ENCODE results near the gene ZC3H12C. TPM values are rescaled to one million over a fixed set of nuclear protein-coding genes. Genes with fewer than 3 reads are reported as not detected.
A peak's percentile ranks its signal among the peaks of the same experiment; 100 is the strongest.

The ZC3H12C gene
- total RNA-seq, 2 experiments from 2014 or later: 2.8 to 12.2 TPM

DNA sequence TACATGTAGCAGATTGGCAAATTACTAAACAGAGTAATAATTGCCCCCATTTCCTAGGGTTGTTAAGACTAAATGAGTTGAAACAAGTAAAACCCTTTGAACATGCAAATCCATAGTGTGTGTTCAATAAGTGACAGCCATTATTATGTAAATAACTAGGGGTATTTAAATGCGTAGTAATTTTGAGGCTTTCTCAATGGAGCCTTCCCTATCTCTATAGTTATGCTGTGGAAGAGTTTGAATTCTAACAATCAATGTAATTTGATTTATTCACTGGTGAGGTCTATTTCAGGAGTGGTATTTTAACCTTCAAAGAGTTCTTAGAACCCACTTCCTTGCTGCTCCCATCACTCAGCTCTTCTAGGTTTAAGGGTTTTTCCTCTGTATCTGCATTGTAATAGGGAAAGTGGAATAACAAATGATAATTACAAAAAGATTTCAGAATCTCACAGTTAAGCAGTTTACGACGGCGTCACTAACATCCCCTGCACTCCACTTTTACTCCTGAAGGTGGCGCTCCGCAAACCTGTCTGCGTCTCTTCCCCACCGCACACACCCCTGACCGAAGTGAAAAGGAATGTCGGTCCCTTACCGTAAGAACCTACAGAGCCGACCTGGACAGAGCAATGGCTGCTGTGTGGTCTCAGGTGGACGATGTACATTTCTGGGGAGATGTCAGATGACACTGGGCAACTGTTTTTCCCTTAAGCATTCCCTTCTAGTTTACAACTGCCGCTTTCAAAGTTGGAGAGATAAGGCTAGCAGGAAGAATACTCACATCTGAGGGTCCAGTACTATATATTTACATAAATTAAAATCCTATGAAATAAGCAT is 80.8 kb downstream of the ZC3H12C start:
- H3K27me3 Mint-ChIP-seq: peaks cover 29% of the 10 kb centered on the region
- no peak overlapping the region for H3K4me3 Mint-ChIP-seq
- H3K9me3 Mint-ChIP-seq (ENCODE audit: low read depth): no peaks in the 10 kb centered on the region
- peak; percentile 60 for ATAC-seq
- H3K4me1 Mint-ChIP-seq: peaks cover 7% of the 10 kb centered on the region
- DNase-seq: peak; percentile 70
- no peaks in the 10 kb centered on the region for H3K36me3 Mint-ChIP-seq
- H3K27ac Mint-ChIP-seq: peak overlapping the region; percentile 49
- CTCF ChIA-PET: interaction anchor here (0.7 to 1.7 kb wide), 4 partner anchors 12 to 220 kb away, joined by 3 to 4 read pairs (median 4); no protein-coding TSS in a partner anchor

DNA sequence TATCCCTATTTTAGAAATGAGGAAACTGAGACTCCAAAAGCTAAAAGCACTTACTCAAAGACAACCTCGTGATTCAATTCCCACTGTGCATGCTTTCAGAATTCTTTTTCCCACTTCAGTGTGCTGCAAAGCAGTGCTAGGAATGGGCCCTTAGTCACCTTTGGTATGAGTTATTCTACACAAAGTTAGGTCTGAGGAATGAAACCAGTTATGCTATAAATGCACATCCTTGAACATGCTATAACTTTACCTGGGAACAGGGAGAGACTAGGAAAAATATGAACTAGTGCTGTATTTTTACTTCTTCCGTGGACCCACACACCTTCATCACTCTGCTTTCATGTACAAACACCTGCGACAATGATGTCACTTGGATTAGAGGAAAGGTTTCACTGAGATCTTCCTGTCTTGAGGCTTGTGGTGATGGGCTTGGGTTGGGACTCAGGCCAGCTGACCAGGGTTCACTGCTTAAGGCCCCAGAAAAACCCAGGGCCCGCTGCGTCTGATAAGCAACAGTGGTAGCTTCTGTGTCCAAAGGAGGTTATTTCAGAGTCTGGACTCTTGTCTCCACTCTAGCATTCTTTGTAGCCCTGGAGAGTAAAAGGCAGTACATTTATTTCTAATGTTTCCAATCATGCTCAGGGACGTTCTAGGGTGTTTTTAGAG is 81.6 kb downstream of the ZC3H12C start:
- peaks cover 22% of the 10 kb centered on the region for H3K27me3 Mint-ChIP-seq
- DNase-seq (no peak), ATAC-seq (no peak)
- H3K4me3 Mint-ChIP-seq: no peak overlapping the region
- no peak overlapping the region for H3K27ac Mint-ChIP-seq
- CTCF ChIA-PET: interaction anchor here (0.7 to 1.7 kb wide), 2 partner anchors 14 to 261 kb away, joined by 3 to 4 read pairs; no protein-coding TSS in a partner anchor
- no peaks in the 10 kb centered on the region for H3K9me3 Mint-ChIP-seq (ENCODE audit: low read depth)
- no peaks in the 10 kb centered on the region for H3K36me3 Mint-ChIP-seq
- H3K4me1 Mint-ChIP-seq: peaks cover 7% of the 10 kb centered on the region

DNA sequence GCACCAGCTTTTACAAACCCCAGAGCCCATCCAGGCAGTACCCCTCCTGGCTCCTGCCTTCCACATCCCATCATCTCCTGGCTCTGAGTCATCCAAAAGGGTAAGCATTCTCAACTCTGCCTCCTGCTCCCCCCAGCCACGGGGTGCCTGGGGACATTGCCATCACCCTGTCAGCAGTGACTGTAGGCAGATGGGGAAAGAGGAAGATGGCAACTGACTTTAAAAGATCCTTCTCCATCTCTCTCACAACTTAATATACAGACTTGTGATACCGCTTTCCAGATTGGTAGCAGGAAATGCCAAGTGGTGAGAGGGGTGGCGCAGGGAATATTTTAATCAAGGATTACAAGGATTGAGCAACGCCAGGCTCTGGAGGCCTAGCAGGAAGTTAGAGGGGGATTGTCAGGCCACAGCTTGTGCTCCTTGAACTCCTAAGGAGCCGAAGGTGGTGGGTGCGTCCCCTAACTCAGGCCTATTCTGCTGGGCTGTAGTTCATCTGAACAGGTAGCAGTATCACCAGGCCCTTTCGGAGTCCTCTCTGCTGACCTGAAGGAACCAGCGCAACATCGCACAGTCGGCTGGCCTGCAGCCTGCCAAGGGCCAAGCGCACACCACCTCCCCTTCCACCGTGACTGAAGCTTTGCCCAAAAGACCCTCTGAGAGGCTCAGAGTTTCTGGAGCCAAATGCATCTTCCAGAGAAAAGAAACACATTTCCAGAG is 83.3 kb downstream of the ZC3H12C start:
- Mint-ChIP-seq H3K27ac (no peak overlapping the region), H3K9me3 (ENCODE audit: low read depth) (no peaks in the 10 kb centered on the region), H3K27me3 (peaks cover 13% of the 10 kb centered on the region), H3K4me1 (peaks cover 7% of the 10 kb centered on the region), H3K36me3 (no peaks in the 10 kb centered on the region), H3K4me3 (no peak overlapping the region)
- ATAC-seq (no peak), DNase-seq (no peak)
- CTCF ChIA-PET: interaction anchor here (0.9 to 1.1 kb wide), 2 partner anchors 12 to 258 kb away, joined by 3 read pairs; no protein-coding TSS in a partner anchor

DNA sequence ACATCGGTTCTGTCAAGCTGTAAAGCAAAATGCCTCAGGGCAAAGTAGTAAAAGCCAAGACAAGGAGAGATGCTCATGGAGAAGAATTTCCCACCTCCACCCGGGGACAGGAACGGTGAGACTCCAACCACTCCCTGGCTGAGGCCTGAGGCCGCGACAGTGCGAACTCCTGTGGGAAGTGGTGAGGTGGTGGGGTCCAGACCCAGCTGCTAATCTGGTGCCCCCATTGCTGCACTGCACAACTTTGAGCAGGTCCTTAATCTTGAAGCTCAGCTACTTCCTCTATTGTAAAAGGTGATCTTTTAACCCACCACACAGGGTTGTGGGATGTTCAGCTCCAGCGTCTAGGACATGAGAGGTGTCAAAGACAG is 83.9 kb downstream of the ZC3H12C start:
- Mint-ChIP-seq H3K36me3 (no peaks in the 10 kb centered on the region), H3K9me3 (ENCODE audit: low read depth) (no peaks in the 10 kb centered on the region), H3K4me3 (no peak overlapping the region), H3K27me3 (peaks cover 12% of the 10 kb centered on the region), H3K4me1 (peaks cover 7% of the 10 kb centered on the region), H3K27ac (no peak overlapping the region)
- DNase-seq (no peak), ATAC-seq (no peak)
- CTCF ChIA-PET: interaction anchor here (0.9 to 1.1 kb wide), 2 partner anchors 13 to 258 kb away, joined by 3 read pairs; no protein-coding TSS in a partner anchor

DNA sequence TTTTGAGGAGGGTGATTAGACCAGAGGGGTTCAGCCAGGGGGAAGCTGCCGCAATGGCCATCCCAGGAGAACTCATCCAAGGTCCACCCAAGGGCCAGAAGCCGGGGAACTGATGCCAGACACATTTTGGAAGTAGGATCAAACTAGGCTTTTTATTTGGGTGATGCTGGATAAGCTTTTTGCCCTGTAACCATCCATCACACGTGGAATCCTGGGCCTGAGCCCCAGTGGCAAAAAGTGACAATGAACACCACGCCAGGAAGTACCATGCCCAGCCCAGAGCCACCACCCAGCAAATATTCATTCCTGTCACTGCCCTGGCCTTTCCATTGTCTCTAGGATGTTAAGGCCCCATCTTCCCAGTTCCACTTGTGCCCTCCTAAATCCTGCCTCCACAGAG is 85.9 kb downstream of the ZC3H12C start:
- Mint-ChIP-seq H3K36me3 (no peaks in the 10 kb centered on the region), H3K4me1 (peaks cover 9% of the 10 kb centered on the region), H3K27me3 (no peaks in the 10 kb centered on the region), H3K9me3 (ENCODE audit: low read depth) (no peaks in the 10 kb centered on the region), H3K27ac (no peak overlapping the region), H3K4me3 (no peak overlapping the region)
- DNase-seq: peak; percentile 21
- no peak for ATAC-seq
- CTCF ChIA-PET: no interaction called here

DNA sequence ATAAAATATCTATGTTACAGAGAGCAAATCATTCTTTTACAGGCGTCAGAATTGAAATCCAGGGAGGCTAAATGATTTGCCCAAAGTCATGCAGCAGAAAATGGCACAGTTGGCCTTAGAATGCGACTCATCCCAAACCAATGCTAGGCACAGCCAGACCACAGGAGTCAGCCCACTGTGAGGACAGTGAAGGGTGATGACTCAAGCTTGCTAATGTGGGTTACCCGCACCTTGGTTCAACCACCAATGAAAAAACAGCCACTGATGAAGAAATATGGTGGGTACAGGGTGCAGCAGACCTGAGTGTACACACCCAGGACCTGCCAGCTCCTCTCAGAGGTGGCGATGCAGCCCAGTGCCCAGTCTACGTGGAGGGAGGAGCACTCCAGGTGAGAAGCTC is 89.7 kb downstream of the ZC3H12C start:
- Mint-ChIP-seq H3K27me3 (no peaks in the 10 kb centered on the region), H3K36me3 (no peaks in the 10 kb centered on the region), H3K4me3 (no peak overlapping the region), H3K9me3 (ENCODE audit: low read depth) (no peaks in the 10 kb centered on the region), H3K4me1 (peaks cover 7% of the 10 kb centered on the region), H3K27ac (no peak overlapping the region)
- DNase-seq (no peak), ATAC-seq (peak; percentile 39)
- CTCF ChIA-PET: interaction anchor here (1.2 kb wide), 1 partner anchor 18 kb away, joined by 3 read pairs; no protein-coding TSS in a partner anchor

DNA sequence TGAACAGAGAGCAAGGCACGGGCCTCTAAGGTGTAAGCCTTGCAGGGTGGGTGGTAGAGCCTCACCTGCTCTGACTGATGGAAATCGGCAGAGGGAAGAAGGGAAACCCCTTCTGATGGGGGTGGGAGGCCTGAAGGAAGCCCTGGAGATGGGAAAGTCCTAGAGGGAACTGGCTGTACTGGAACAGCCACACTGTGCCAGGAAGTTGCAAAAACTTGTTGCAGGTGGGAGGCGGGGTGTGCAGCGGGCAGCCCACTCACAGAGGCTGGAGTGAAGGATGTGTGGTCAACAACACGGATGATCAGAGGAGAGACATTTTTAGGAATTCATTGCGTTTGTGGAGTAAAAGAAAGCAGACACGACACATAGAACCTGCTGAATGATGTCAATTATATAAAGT is 91.3 kb downstream of the ZC3H12C start:
- Mint-ChIP-seq H3K27me3 (peaks cover 1% of the 10 kb centered on the region), H3K9me3 (ENCODE audit: low read depth) (no peaks in the 10 kb centered on the region), H3K27ac (no peak overlapping the region), H3K4me1 (peaks cover 7% of the 10 kb centered on the region), H3K36me3 (no peaks in the 10 kb centered on the region), H3K4me3 (no peak overlapping the region)
- ATAC-seq (no peak), DNase-seq (no peak)
- CTCF ChIA-PET: no interaction called here

DNA sequence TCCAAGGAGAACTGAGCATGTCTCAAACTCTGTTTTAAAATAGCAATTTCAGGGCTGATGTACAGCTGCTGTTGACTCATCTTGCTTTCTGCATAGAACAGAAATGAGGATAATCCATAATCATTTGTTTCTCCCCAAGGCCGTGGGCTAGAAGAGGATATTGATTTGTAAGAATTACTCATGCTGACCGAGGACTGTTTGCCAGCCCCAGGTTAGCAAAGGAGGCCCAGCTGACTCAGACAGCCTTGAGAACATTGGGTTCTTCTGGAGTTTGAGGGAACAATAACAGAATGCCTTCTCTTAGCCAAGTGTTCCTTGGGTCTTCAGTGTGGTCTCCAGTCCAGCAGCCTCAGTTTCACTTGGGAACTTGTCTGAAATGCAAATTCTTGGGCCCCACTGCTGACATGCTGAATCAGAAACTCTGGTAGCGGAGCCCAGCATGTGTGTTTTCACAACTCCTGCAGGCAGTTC is 92.0 kb downstream of the ZC3H12C start:
- Mint-ChIP-seq H3K4me1 (peaks cover 7% of the 10 kb centered on the region), H3K27ac (no peak overlapping the region), H3K9me3 (ENCODE audit: low read depth) (no peaks in the 10 kb centered on the region), H3K4me3 (no peak overlapping the region), H3K27me3 (peaks cover 2% of the 10 kb centered on the region), H3K36me3 (no peaks in the 10 kb centered on the region)
- CTCF ChIA-PET: interaction anchor here (1.2 kb wide), 1 partner anchor 12 kb away, joined by 3 read pairs; no protein-coding TSS in a partner anchor
- ATAC-seq (no peak), DNase-seq (no peak)

DNA sequence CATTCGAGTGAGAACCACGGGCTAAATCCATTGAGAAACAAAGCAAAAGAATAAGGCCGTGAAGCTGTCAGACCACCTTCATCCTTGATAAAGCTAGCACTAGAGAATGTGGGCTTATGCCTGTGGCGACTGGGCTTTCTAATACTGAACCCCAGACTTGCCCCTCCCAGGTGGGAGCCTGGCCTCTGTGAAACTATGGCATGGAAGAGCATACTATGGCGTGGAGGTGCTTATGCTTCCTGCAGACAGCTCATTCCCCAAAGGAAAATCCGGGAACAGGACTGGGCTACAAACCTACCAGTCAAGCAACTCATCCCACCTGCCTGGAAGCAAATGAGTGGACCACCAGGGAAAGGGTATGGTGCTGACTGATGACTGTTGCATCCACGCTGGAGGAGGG is 92.4 kb downstream of the ZC3H12C start:
- CTCF ChIA-PET: interaction anchor here (1.2 kb wide), 1 partner anchor 12 kb away, joined by 3 read pairs; no protein-coding TSS in a partner anchor
- DNase-seq: no peak
- Mint-ChIP-seq H3K27me3 (peaks cover 2% of the 10 kb centered on the region), H3K9me3 (ENCODE audit: low read depth) (no peaks in the 10 kb centered on the region), H3K4me1 (peaks cover 7% of the 10 kb centered on the region), H3K27ac (no peak overlapping the region), H3K36me3 (no peaks in the 10 kb centered on the region), H3K4me3 (no peak overlapping the region)
- no peak for ATAC-seq

DNA sequence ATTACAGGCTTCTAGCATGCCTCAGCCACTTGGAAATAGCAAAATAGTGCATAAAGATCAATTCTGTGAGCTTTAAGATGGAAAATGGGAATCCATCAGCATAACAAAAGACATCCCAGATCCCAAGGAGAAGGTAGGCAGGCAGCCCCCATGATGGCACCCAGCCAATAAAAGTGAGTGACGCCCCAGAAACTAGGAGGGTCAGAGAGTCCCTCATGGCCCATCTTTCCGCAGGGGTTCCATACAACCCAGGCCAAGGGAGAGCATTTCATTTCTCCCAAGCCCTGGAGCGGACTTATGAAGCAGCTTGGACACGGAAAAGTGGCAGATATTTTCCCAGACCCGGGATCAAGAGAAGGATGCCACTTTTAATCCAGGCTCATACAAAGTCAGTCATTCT is 93.3 kb downstream of the ZC3H12C start:
- Mint-ChIP-seq H3K27ac (no peak overlapping the region), H3K27me3 (peaks cover 2% of the 10 kb centered on the region), H3K4me1 (peaks cover 7% of the 10 kb centered on the region), H3K9me3 (ENCODE audit: low read depth) (no peaks in the 10 kb centered on the region), H3K36me3 (no peaks in the 10 kb centered on the region), H3K4me3 (no peak overlapping the region)
- CTCF ChIA-PET: interaction anchor here (1.2 kb wide), 1 partner anchor 13 kb away, joined by 3 read pairs; no protein-coding TSS in a partner anchor
- ATAC-seq: no peak
- DNase-seq: no peak

DNA sequence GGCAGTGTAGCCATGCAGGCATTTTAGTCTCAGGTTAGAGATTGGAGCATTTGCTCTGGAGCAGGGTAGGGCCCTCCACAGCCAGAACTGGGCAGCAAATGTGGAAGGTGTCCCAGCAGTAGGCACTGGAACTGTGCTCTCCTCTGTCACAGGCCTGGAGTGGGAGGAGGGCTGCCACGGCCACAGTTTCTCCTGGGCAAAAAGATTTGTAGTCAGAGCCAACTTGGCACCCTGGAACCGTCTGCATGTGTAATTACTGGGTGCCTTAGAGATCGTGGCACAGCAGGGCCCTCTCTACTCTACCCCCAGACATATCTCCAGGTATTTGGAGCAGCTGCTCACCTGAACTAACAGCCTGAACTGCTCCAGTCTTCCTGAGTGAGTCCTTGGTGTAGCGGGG is 93.7 kb downstream of the ZC3H12C start:
- no peak for DNase-seq
- CTCF ChIA-PET: no interaction called here
- peaks cover 2% of the 10 kb centered on the region for H3K27me3 Mint-ChIP-seq
- H3K9me3 Mint-ChIP-seq (ENCODE audit: low read depth): no peaks in the 10 kb centered on the region
- H3K36me3 Mint-ChIP-seq: no peaks in the 10 kb centered on the region
- H3K4me3 Mint-ChIP-seq: no peak overlapping the region
- peaks cover 7% of the 10 kb centered on the region for H3K4me1 Mint-ChIP-seq
- no peak overlapping the region for H3K27ac Mint-ChIP-seq
- ATAC-seq: no peak

DNA sequence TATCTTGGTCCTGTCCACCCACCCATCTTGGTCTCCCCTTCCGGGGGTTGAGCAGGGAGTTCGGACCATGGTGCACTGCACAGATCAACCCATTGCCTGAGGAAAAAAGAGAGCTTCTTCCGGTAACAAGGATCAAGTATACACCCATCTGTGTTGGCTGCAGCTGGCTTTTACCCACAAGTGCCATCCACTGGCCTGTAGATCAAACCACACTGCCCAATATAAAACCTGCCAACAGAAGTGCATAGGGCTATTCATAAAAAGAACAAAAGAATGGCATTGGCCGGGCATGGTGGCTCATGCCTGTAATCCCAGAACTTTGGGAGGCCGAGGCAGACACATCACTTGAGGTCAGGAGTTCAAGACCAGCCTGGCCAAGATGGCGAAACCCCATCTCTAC is 94.5 kb downstream of the ZC3H12C start:
- Mint-ChIP-seq H3K4me3 (no peak overlapping the region), H3K36me3 (no peaks in the 10 kb centered on the region), H3K27ac (no peak overlapping the region), H3K27me3 (peaks cover 7% of the 10 kb centered on the region), H3K4me1 (peaks cover 12% of the 10 kb centered on the region), H3K9me3 (ENCODE audit: low read depth) (no peaks in the 10 kb centered on the region)
- CTCF ChIA-PET: no interaction called here
- DNase-seq: no peak
- ATAC-seq: no peak

DNA sequence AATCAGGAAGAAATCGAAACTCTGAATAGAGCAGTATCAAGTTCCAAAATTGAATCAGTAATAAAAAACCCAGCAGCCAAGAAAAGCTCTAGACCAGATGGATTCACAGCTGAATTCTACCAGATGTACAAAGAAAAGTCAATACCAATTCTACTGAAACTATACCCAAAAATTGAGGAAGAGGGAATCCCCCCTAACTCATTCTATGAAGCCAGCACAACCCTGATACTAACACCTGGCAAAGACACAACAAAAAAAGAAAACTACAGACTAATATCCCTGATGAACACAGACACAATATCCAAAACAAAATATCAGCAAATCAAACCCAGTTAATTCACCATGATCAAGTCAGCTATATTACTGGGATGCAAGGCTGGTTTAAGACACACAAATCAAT is 97.7 kb downstream of the ZC3H12C start:
- no peak overlapping the region for H3K4me3 Mint-ChIP-seq
- CTCF ChIA-PET: interaction anchor here (1.0 kb wide), 1 partner anchor 10 kb away, joined by 3 read pairs; no protein-coding TSS in a partner anchor
- H3K4me1 Mint-ChIP-seq: peaks cover 14% of the 10 kb centered on the region
- H3K9me3 Mint-ChIP-seq (ENCODE audit: low read depth): no peaks in the 10 kb centered on the region
- DNase-seq: no peak
- H3K27ac Mint-ChIP-seq: no peak overlapping the region
- H3K36me3 Mint-ChIP-seq: peaks cover 1% of the 10 kb centered on the region
- H3K27me3 Mint-ChIP-seq: peaks cover 17% of the 10 kb centered on the region
- ATAC-seq: no peak

Measured in activated CD8-positive, alpha-beta memory T cell treated with anti-CD3 and anti-CD28 coated beads, Interleukin-2, amount 10 ng/mL, durations not matched to agents 7 days and 5 days (primary cell).